IMR-90 (cell line): ENCODE measurements around the gene SLC35F3. TPM values are rescaled to one million over a fixed set of nuclear protein-coding genes. Genes with fewer than 3 reads are reported as not detected.

Experiments used
- ATAC-seq: fragments of 200-7000 bp; cut with Tn5 transposase; 2 replicates; pipeline ENCODE4 v1.9.1; 2020; ENCODE audit warnings: low read depth, mild to moderate bottlenecking, moderate library complexity
- BruUV-seq: library from RNA; stranded (reverse); fragments of 400-500 nt; replicated peaks from 2 replicates; lab custom pipeline; 2021; lab: Mats Ljungman, UMichigan
- CTCF ChIA-PET: fragments of 300-600 bp; formaldehyde crosslinking; extraction: SDS; loops from one replicate; lab custom pipeline; 2021; ENCODE audit warnings: antibody characterized with exemption; lab: Yijun Ruan, JAX
- POLR2A ChIA-PET: fragments of 300-600 bp; sonication (Branson Sonifier 250); formaldehyde crosslinking; loops from one replicate; lab custom pipeline; 2022; ENCODE audit warnings: antibody characterized with exemption; ENCODE audit not compliant: unreplicated experiment; lab: Charles Lee
- DNase-seq: peaks from one replicate; pipeline ENCODE4 v3.0.0; 2013
- H2AFZ ChIP-seq: replicated peaks from 2 replicates; pipeline ENCODE3; 2013; ENCODE audit warnings: low read length, mild to moderate bottlenecking; ENCODE audit not compliant: poor library complexity
- H2AK5ac ChIP-seq: 2 replicates; pipeline ENCODE4 v1.6.1; 2013; ENCODE audit warnings: low read depth, low read length, inconsistent platforms
- H2AK9ac ChIP-seq: replicated peaks from 2 replicates; pipeline ENCODE3; 2013; ENCODE audit warnings: mild to moderate bottlenecking, low read depth, low read length, moderate library complexity; ENCODE audit not compliant: poor library complexity
- H2BK120ac ChIP-seq: 2 replicates; pipeline ENCODE4 v1.6.1; 2013; ENCODE audit warnings: low read depth, low read length, inconsistent platforms
- H2BK15ac ChIP-seq: 3 replicates; pipeline ENCODE4 v1.6.1; 2013; ENCODE audit warnings: low read depth, low read length, inconsistent platforms
- H2BK20ac ChIP-seq: 2 replicates; pipeline ENCODE4 v1.6.1; 2013; ENCODE audit warnings: low read depth, mild to moderate bottlenecking, inconsistent platforms, low read length, moderate library complexity
- H2BK5ac ChIP-seq: 2 replicates; pipeline ENCODE4 v1.6.1; 2013; ENCODE audit warnings: mild to moderate bottlenecking, low read depth, low read length, inconsistent platforms; ENCODE audit not compliant: poor library complexity, severe bottlenecking
- H3K14ac ChIP-seq: replicated peaks from 2 replicates; pipeline ENCODE4 v1.6.1; 2013; ENCODE audit warnings: low read depth, low read length, inconsistent platforms
- H3K18ac ChIP-seq: 2 replicates; pipeline ENCODE4 v1.6.1; 2013; ENCODE audit warnings: low read depth, low read length, control low read depth
- H3K23ac ChIP-seq: 2 replicates; pipeline ENCODE4 v1.6.1; 2013; ENCODE audit warnings: low read depth, low read length, inconsistent platforms
- H3K27ac ChIP-seq: 2 replicates; pipeline ENCODE4 v1.5.1; 2013; ENCODE audit warnings: mild to moderate bottlenecking, control low read depth, low read length; ENCODE audit not compliant: insufficient read depth
- H3K27me3 ChIP-seq: 2 replicates; pipeline ENCODE4 v1.6.1; 2013; ENCODE audit warnings: low read length; ENCODE audit not compliant: control insufficient read depth, insufficient read depth
- H3K36me3 ChIP-seq: 2 replicates; pipeline ENCODE4 v1.6.1; 2013; ENCODE audit warnings: low read length, mixed read lengths; ENCODE audit not compliant: control insufficient read depth, insufficient read depth
- H3K4ac ChIP-seq: 2 replicates; pipeline ENCODE4 v1.6.1; 2013; ENCODE audit warnings: low read depth, low read length, inconsistent platforms
- H3K4me1 ChIP-seq: 2 replicates; pipeline ENCODE4 v1.6.1; 2013; ENCODE audit warnings: low read length, mixed read lengths; ENCODE audit not compliant: control insufficient read depth, insufficient read depth
- H3K4me2 ChIP-seq: 2 replicates; pipeline ENCODE4 v1.6.1; 2013; ENCODE audit warnings: low read depth, mild to moderate bottlenecking, control low read depth, low read length, moderate library complexity
- H3K4me3 ChIP-seq: 2 replicates; pipeline ENCODE4 v1.5.1; 2013; ENCODE audit warnings: low read depth, mild to moderate bottlenecking, control low read depth, low read length, moderate library complexity; ENCODE audit not compliant: insufficient read depth
- H3K56ac ChIP-seq: 2 replicates; pipeline ENCODE4 v1.6.1; 2013; ENCODE audit warnings: low read length, inconsistent platforms; ENCODE audit not compliant: insufficient read depth; ENCODE audit errors: extremely low read depth
- H3K79me1 ChIP-seq, 2 experiments: 2 replicates each; pipeline ENCODE4 v1.6.1; 2013; ENCODE audit warnings: low read length in 2 of 2, inconsistent platforms in 1 of 2, low read depth in 1 of 2
- H3K9ac ChIP-seq: 2 replicates; pipeline ENCODE4 v1.6.1; 2013; ENCODE audit warnings: low read depth, low read length, control low read depth
- H3K9me1 ChIP-seq: 2 replicates; pipeline ENCODE4 v1.6.1; 2013; ENCODE audit warnings: low read length, inconsistent platforms; ENCODE audit not compliant: insufficient read depth
- H3K9me3 ChIP-seq: 2 replicates; pipeline ENCODE4 v1.6.1; 2013; ENCODE audit warnings: low read length; ENCODE audit not compliant: control insufficient read depth, insufficient read depth
- H4K20me1 ChIP-seq: 2 replicates; pipeline ENCODE4 v1.6.1; 2013; ENCODE audit warnings: low read length, inconsistent platforms; ENCODE audit not compliant: insufficient read depth
- H4K5ac ChIP-seq: 2 replicates; pipeline ENCODE4 v1.6.1; 2013; ENCODE audit warnings: mild to moderate bottlenecking, low read depth, low read length, control low read depth
- H4K8ac ChIP-seq, 2 experiments: 2 replicates each; pipeline ENCODE4 v1.6.1; 2013; ENCODE audit warnings: low read depth in 2 of 2, low read length in 2 of 2, control low read depth in 1 of 2, inconsistent platforms in 1 of 2
- H4K91ac ChIP-seq: 2 replicates; pipeline ENCODE4 v1.6.1; 2013; ENCODE audit warnings: low read depth, low read length, inconsistent platforms; ENCODE audit not compliant: insufficient read depth
- BHLHE40 ChIP-seq: fragments of 150-350 bp; IDR thresholded peaks from 2 replicates; pipeline ENCODE4 v1.6.1; 2016; ENCODE audit warnings: mild to moderate bottlenecking, low read depth, low read length
- CEBPB ChIP-seq: IDR thresholded peaks from 2 replicates; pipeline ENCODE4 v1.6.1; 2012; ENCODE audit warnings: low read depth, low read length, improper control_type of control experiment
- CHD1 ChIP-seq: IDR thresholded peaks from 2 replicates; pipeline ENCODE4 v1.6.1; 2012; ENCODE audit warnings: low read depth, low read length, improper control_type of control experiment
- CTCF ChIP-seq: conservative IDR thresholded peaks from 2 replicates; pipeline ENCODE4 v1.5.1; 2012; ENCODE audit warnings: mild to moderate bottlenecking, low read depth, low read length, improper control_type of control experiment
- ELK1 ChIP-seq: fragments of 150-350 bp; IDR thresholded peaks from 2 replicates; pipeline ENCODE4 v1.6.1; 2016; ENCODE audit warnings: low read depth, mild to moderate bottlenecking, low read length, moderate library complexity, borderline replicate concordance
- FOS ChIP-seq: fragments of 150-350 bp; IDR thresholded peaks from 2 replicates; pipeline ENCODE4 v1.6.1; 2016; ENCODE audit warnings: low read depth, low read length
- MAFK ChIP-seq: IDR thresholded peaks from 2 replicates; pipeline ENCODE4 v1.6.1; 2012; ENCODE audit warnings: low read depth, low read length, improper control_type of control experiment
- MAZ ChIP-seq: IDR thresholded peaks from 2 replicates; pipeline ENCODE4 v1.6.1; 2012; ENCODE audit warnings: low read depth, mild to moderate bottlenecking, low read length, improper control_type of control experiment, moderate library complexity, borderline replicate concordance
- MXI1 ChIP-seq: IDR thresholded peaks from 2 replicates; pipeline ENCODE4 v1.6.1; 2012; ENCODE audit warnings: low read depth, mild to moderate bottlenecking, low read length, moderate library complexity, borderline replicate concordance
- NFE2L2 ChIP-seq: fragments of 150-350 bp; IDR thresholded peaks from 2 replicates; pipeline ENCODE4 v1.6.1; 2016; ENCODE audit warnings: low read depth, mild to moderate bottlenecking, low read length
- POLR2A ChIP-seq: IDR thresholded peaks from 2 replicates; pipeline ENCODE4 v1.6.1; 2012; ENCODE audit warnings: mild to moderate bottlenecking, low read depth, low read length
- RAD21 ChIP-seq: IDR thresholded peaks from 2 replicates; pipeline ENCODE4 v1.6.1; 2012; ENCODE audit warnings: low read length, improper control_type of control experiment
- RCOR1 ChIP-seq: IDR thresholded peaks from 2 replicates; pipeline ENCODE4 v1.6.1; 2012; ENCODE audit warnings: mild to moderate bottlenecking, low read length, improper control_type of control experiment; ENCODE audit not compliant: insufficient replicate concordance
- RFX5 ChIP-seq: IDR thresholded peaks from 2 replicates; pipeline ENCODE4 v1.8.0; 2012; ENCODE audit warnings: low read depth, mild to moderate bottlenecking, low read length, moderate library complexity
- SMC3 ChIP-seq: fragments of 150-350 bp; IDR thresholded peaks from 2 replicates; pipeline ENCODE4 v1.6.1; 2016; ENCODE audit warnings: low read depth, mild to moderate bottlenecking, antibody characterized with exemption, low read length, moderate library complexity
- USF2 ChIP-seq: fragments of 150-350 bp; IDR thresholded peaks from 2 replicates; pipeline ENCODE4 v1.6.1; 2017; ENCODE audit warnings: mild to moderate bottlenecking, antibody characterized with exemption, low read length, low read depth
- WGBS, 2 experiments: methylation state at CpG; one replicate each; pipeline versions ENCODE4 v1.1.5 to v1.1.7; 2013; ENCODE audit warnings: missing lambda C conversion rate in 2 of 2; ENCODE audit not compliant: insufficient read length in 1 of 2; ENCODE audit errors: extremely low coverage in 2 of 2; 5-methylcytosine and 5-hydroxymethylcytosine counted together
- dilution Hi-C: fragments of 300-500 bp; cut with HindIII; formaldehyde crosslinking; loops from one replicate; pipeline ENCODE4 v1.14.3; 2018; ENCODE audit warnings: low sequenced_read_pairs; ENCODE audit not compliant: unreplicated experiment
- in situ Hi-C: fragments of 300-500 bp; cut with MboI; formaldehyde crosslinking; loops from 3 replicates; pipeline ENCODE4 v1.14.3; 2019; ENCODE audit warnings: low sequenced_read_pairs, inconsistent platforms, mixed read lengths
- intact Hi-C: fragments of 100-400 bp; cut with micrococcal nuclease; formaldehyde crosslinking; loops from 2 replicates; pipeline ENCODE4 v1.10.0; 2022
- polyA plus RNA-seq, 3 experiments: library from polyadenylated mRNA; depleted of rRNA; stranded (reverse); fragments of >200 nt; gene quantifications; 2 replicates each; pipeline ENCODE4 v1.2.3, GENCODE V29; 2012; ENCODE audit warnings: low replicate concordance in 1 of 3
- total RNA-seq: library from RNA; depleted of rRNA; stranded (reverse); fragments of >200 nt; gene quantifications from 2 replicates; pipeline ENCODE4 v1.2.3, GENCODE V29; 2012

SLC35F3 gene
- total and polyA plus RNA-seq, 2 of the 4 experiments (the other 2 are of a cell fraction) = under 0.01 to 0.17 TPM

- no TSS peak for BruUV-seq
Observed at GRCh38 chr1:234106032-234106431, 201.6 kb downstream of the SLC35F3 start.

More at GRCh38 chr1:234106032-234106431, 201.6 kb downstream of the SLC35F3 start:
- H3K9me1 ChIP-seq = no peaks in the 10 kb centered on the region
- DNase-seq (no peak), ATAC-seq (no peak)
- no peaks in the 10 kb centered on the region for H3K79me1 ChIP-seq
- H2AK5ac ChIP-seq = no peak overlapping the region
- intact Hi-C loops = no loop called here
- no peak overlapping the region for H2BK15ac ChIP-seq
- no peaks in the 10 kb centered on the region for H3K4me1 ChIP-seq
- no peaks in the 10 kb centered on the region for H3K9me3 ChIP-seq
- H3K4ac ChIP-seq = no peak overlapping the region
- no peak overlapping the region for H2BK5ac ChIP-seq
- ChIA-PET POLR2A (no interaction called here), CTCF (no interaction called here)
- H2AK9ac ChIP-seq = no peak overlapping the region
- no peaks in the 10 kb centered on the region for H4K20me1 ChIP-seq
- H3K14ac ChIP-seq = no peak overlapping the region
- dilution Hi-C loops = no loop called here
- H3K9ac ChIP-seq = no peak overlapping the region
- no peak overlapping the region for H3K4me2 ChIP-seq
- no peak overlapping the region for H3K56ac ChIP-seq
- H3K27me3 ChIP-seq = peaks cover 2% of the 10 kb centered on the region
- H3K23ac ChIP-seq = no peak overlapping the region
- H3K18ac ChIP-seq = no peak overlapping the region
- H4K8ac ChIP-seq = no peak overlapping the region
- in situ Hi-C loops = loop anchor here (25.0 kb wide), 1 partner anchor 481 kb away; no protein-coding TSS in a partner anchor
- no peak overlapping the region for H4K91ac ChIP-seq
- no peak for TF ChIP-seq MAFK
- no peak for TF ChIP-seq ELK1
- no peak for TF ChIP-seq BHLHE40
- no peak for TF ChIP-seq FOS
- TF ChIP-seq MXI1 = no peak
- TF ChIP-seq RAD21 = no peak
- no peak for TF ChIP-seq MAZ
- no peak for TF ChIP-seq CHD1
- TF ChIP-seq CTCF = no peak
- TF ChIP-seq NFE2L2 = no peak
- no peak for TF ChIP-seq RCOR1
- TF ChIP-seq CEBPB = no peak
- no peak for TF ChIP-seq USF2
- no peak for TF ChIP-seq RFX5
- no peak for TF ChIP-seq POLR2A
- TF ChIP-seq SMC3 = no peak
- H2BK20ac ChIP-seq = no peak overlapping the region
- H3K36me3 ChIP-seq = no peaks in the 10 kb centered on the region
- no CpG with 5 or more reads among the region's 2 CpGs for WGBS, 2 experiments
- H4K5ac ChIP-seq = no peak overlapping the region
- no peak overlapping the region for H2BK120ac ChIP-seq
- H3K4me3 ChIP-seq = no peak overlapping the region
- no peak overlapping the region for H2AFZ ChIP-seq
- H3K27ac ChIP-seq = no peak overlapping the region
